ENCODE data around the gene ERBB2. TPM values are rescaled to one million over a fixed set of nuclear protein-coding genes. Genes with fewer than 3 reads are reported as not detected.

The ERBB2 gene
- total and polyA plus RNA-seq, 2 of the 4 experiments (the other 2 are of a cell fraction): 28.7 to 33.3 TPM

DNA sequence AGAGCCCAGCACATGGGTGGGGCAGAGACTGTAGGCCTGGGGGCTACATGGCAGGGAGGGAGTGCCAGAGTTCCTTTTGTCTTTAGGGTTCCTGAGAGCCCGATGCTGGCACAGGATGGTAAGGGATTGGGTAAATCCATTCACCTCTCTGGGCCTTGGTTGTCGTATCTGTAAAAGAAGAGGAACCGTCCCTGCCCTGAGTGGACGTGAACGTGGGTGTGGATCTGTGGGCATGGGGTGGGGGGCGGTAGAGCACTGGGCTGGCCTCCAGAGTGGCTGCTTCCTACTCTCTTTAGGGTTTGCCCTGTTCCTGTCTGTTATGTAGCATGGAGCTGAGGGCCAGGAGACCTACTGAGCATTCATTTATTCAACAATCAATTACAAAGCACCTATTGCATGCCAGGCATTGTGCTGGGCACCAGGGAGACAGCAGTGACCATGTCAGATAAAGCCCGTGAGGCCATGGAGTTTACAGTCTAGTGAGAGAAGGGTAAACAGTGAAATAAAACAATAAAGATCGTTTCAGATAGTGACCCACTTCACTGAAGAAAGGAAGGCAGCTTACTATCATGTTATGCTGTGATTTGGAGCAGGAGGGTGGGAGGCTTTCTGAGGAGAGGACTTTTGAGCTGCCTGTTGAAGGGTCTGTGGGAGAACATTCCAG, 47.8 kb upstream of the ERBB2 start:
- in situ Hi-C loops (cut with MboI; ENCODE audit: low sequenced_read_pairs) (no loop called here), dilution Hi-C loops (cut with HindIII; ENCODE audit: low sequenced_read_pairs, unreplicated experiment) (no loop called here)
- POLR2A ChIA-PET (ENCODE audit: unreplicated experiment): no interaction called here

More for the DNA sequence above, 47.8 kb upstream of the ERBB2 start:
- no peak overlapping the region for H2AFZ ChIP-seq (replicated peaks; ENCODE audit: low read length, poor library complexity)
- H3K14ac ChIP-seq (replicated peaks; ENCODE audit: low read depth, low read length): no peak overlapping the region
- TF ChIP-seq RFX5 (IDR thresholded peaks at IDR 0.05; ENCODE audit: low read depth, low read length): no peak
- TF ChIP-seq MAFK (IDR thresholded peaks at IDR 0.05; ENCODE audit: low read depth, low read length): no peak
- TF ChIP-seq, protein P1, sequence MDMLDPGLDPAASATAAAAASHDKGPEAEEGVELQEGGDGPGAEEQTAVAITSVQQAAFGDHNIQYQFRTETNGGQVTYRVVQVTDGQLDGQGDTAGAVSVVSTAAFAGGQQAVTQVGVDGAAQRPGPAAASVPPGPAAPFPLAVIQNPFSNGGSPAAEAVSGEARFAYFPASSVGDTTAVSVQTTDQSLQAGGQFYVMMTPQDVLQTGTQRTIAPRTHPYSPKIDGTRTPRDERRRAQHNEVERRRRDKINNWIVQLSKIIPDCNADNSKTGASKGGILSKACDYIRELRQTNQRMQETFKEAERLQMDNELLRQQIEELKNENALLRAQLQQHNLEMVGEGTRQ (IDR thresholded peaks at IDR 0.05; ENCODE audit: low read depth, low read length): no peak
- no peak for TF ChIP-seq SMC3 (IDR thresholded peaks at IDR 0.05; ENCODE audit: low read depth, low read length)
- TF ChIP-seq POLR2A (IDR thresholded peaks at IDR 0.05; ENCODE audit: low read depth, low read length): no peak
- WGBS, 2 experiments (ENCODE audit: extremely low coverage in 2 of 2, insufficient read length in 1 of 2): 50% methylated on average over 1 of the region's 8 CpGs; no CpG with 5 or more reads in 1 of the 2 experiments
- no peaks in the 10 kb centered on the region for H3K27me3 ChIP-seq (ENCODE audit: control insufficient read depth, insufficient read depth, low read length)
- peaks cover 6% of the 10 kb centered on the region for H3K36me3 ChIP-seq (ENCODE audit: control insufficient read depth, insufficient read depth, low read length)
- H2AK5ac ChIP-seq (ENCODE audit: low read depth, low read length): no peak overlapping the region
- DNase-seq (no peak), ATAC-seq (ENCODE audit: low read depth) (no peak)
- CTCF ChIA-PET: no interaction called here
- no peak overlapping the region for H2BK120ac ChIP-seq (ENCODE audit: low read depth, low read length)
- no peak overlapping the region for H4K8ac ChIP-seq (ENCODE audit: low read depth in 2 of 2, low read length in 2 of 2)
- H3K4ac ChIP-seq (ENCODE audit: low read depth, low read length): no peak overlapping the region
- no TSS peak for BruUV-seq (replicated peaks)
- no peak overlapping the region for H2BK5ac ChIP-seq (ENCODE audit: low read depth, low read length, poor library complexity, severe bottlenecking)
- H4K91ac ChIP-seq (ENCODE audit: insufficient read depth, low read depth, low read length): no peak overlapping the region
- peaks cover 3% of the 10 kb centered on the region; the same call in 1 of the 2 replicates for H3K4me1 ChIP-seq (ENCODE audit: control insufficient read depth, insufficient read depth, low read length)
- no peak overlapping the region for H3K4me3 ChIP-seq (ENCODE audit: insufficient read depth, low read depth, low read length)
- no peak overlapping the region for H3K18ac ChIP-seq (ENCODE audit: low read depth, low read length)
- peaks cover 16 to 44% of the 10 kb centered on the region in 2 experiments for H3K79me1 ChIP-seq (ENCODE audit: low read depth in 1 of 2, low read length in 2 of 2)
- H3K9me3 ChIP-seq (ENCODE audit: control insufficient read depth, insufficient read depth, low read length): no peaks in the 10 kb centered on the region
- H3K9me1 ChIP-seq (ENCODE audit: insufficient read depth, low read length): peaks cover 4% of the 10 kb centered on the region
- no peak overlapping the region for H3K27ac ChIP-seq (ENCODE audit: insufficient read depth, low read length)
- H3K56ac ChIP-seq (ENCODE audit: extremely low read depth, insufficient read depth, low read length): no peak overlapping the region
- H4K5ac ChIP-seq (ENCODE audit: low read depth, low read length): no peak overlapping the region
- H2BK20ac ChIP-seq (ENCODE audit: low read depth, low read length): no peak overlapping the region
- intact Hi-C loops (cut with micrococcal nuclease): no loop called here
- H2BK15ac ChIP-seq (ENCODE audit: low read depth, low read length): no peak overlapping the region
- no peak overlapping the region for H2AK9ac ChIP-seq (replicated peaks; ENCODE audit: low read depth, low read length, poor library complexity)
- peak overlapping the region; percentile 17; the same call in 1 of the 2 replicates for H3K23ac ChIP-seq (ENCODE audit: low read depth, low read length)
- no peak overlapping the region for H3K4me2 ChIP-seq (ENCODE audit: low read depth, low read length)
- H4K20me1 ChIP-seq (ENCODE audit: insufficient read depth, low read length): peaks cover 36% of the 10 kb centered on the region
- no peak overlapping the region for H3K9ac ChIP-seq (ENCODE audit: low read depth, low read length)

Data from IMR-90 (cell line).